ENCODE measurements around the gene EDARADD. TPM values are rescaled to one million over a fixed set of nuclear protein-coding genes. Genes with fewer than 3 reads are reported as not detected.
A peak's percentile ranks its signal among the peaks of the same experiment; 100 is the strongest.

Gene EDARADD
- total and polyA plus RNA-seq, 2 of the 8 experiments (the other 6 are each of a cell fraction or from before 2014, with no cell fraction given) = 3.4 to 6.1 TPM

- H3K4me1 ChIP-seq (replicated peaks in 1 of 4; ENCODE audit: control insufficient read depth in 3 of 4, insufficient read depth in 4 of 4, low read length in 3 of 4) = no peaks in the 10 kb centered on the region
- no peak overlapping the region for H3K18ac ChIP-seq (ENCODE audit: extremely low read depth, low read length)
- no peak overlapping the region for H3K27ac ChIP-seq (ENCODE audit: low read depth, low read length)
- no peaks in the 10 kb centered on the region for H3K79me1 ChIP-seq (ENCODE audit: low read depth, low read length)
- no peak overlapping the region for H3K4me2 ChIP-seq (ENCODE audit: insufficient read depth in 1 of 2, low read depth in 2 of 2, low read length in 2 of 2)
- no peak overlapping the region for H4K5ac ChIP-seq (ENCODE audit: insufficient read length, low read depth, low read length)
- FAIRE-seq (no peak), DNase-seq (ENCODE audit: low read depth in 1 of 2, low spot score in 2 of 2) (peak in 1 of 2 experiments; percentile 7)
- no peak overlapping the region for H2BK120ac ChIP-seq (replicated peaks; ENCODE audit: low read depth, low read length)
- H3K9ac ChIP-seq (replicated peaks in 1 of 4; ENCODE audit: extremely low read depth in 1 of 4, low read depth in 3 of 4, low read length in 3 of 4) = no peak overlapping the region
- no peaks in the 10 kb centered on the region for H3K36me3 ChIP-seq (ENCODE audit: control insufficient read depth in 2 of 4, insufficient read depth in 4 of 4, low read length in 3 of 4)
- no peak overlapping the region for H2BK12ac ChIP-seq (ENCODE audit: low read depth, low read length)
- H3K14ac ChIP-seq (ENCODE audit: insufficient read length) = no peak overlapping the region
- no peak overlapping the region for H3K56ac ChIP-seq (replicated peaks; ENCODE audit: insufficient read length, low read depth, low read length)
- CTCF ChIA-PET (ENCODE audit: partially characterized antibody) = interaction anchor here (1.3 kb wide), 2 partner anchors 11 to 74 kb away, joined by 3 read pairs; no protein-coding TSS in a partner anchor
- H4K20me1 ChIP-seq (replicated peaks in 1 of 2; ENCODE audit: control insufficient read depth in 1 of 2, insufficient read depth in 2 of 2, low read length in 2 of 2) = no peaks in the 10 kb centered on the region
- H4K91ac ChIP-seq (replicated peaks; ENCODE audit: insufficient read length, low read length) = no peak overlapping the region
- no peaks in the 10 kb centered on the region for H3K27me3 ChIP-seq (replicated peaks in 1 of 4; ENCODE audit: control insufficient read depth in 3 of 4, extremely low read depth in 1 of 4, insufficient read depth in 3 of 4, low read length in 3 of 4)
- no peak overlapping the region for H4K8ac ChIP-seq (ENCODE audit: extremely low read depth, insufficient read depth, low read length)
- H3K9me3 ChIP-seq (ENCODE audit: insufficient read depth in 2 of 2, low read depth in 1 of 2, low read length in 1 of 2) = no peaks in the 10 kb centered on the region
- H3K4ac ChIP-seq (replicated peaks; ENCODE audit: insufficient read length, low read depth, low read length) = no peak overlapping the region
- WGBS, 2 experiments (ENCODE audit: extremely low coverage in 1 of 2, insufficient coverage in 1 of 2, insufficient read length in 1 of 2, insufficient replicate concordance in 2 of 2, low coverage in 1 of 2, low lambda C conversion rate in 2 of 2, missing lambda C conversion rate in 1 of 2) = 90% methylated on average over 2 of the region's 2 CpGs; no CpG with 5 or more reads in 1 of the 2 experiments
- POLR2A ChIA-PET (ENCODE audit: partially characterized antibody) = interaction anchor here (0.6 kb wide), 1 partner anchor 494 kb away, joined by 3 read pairs; no protein-coding TSS in a partner anchor
- no peak overlapping the region for H2BK15ac ChIP-seq (ENCODE audit: low read length)
- H2BK5ac ChIP-seq (ENCODE audit: low read depth, low read length) = no peak overlapping the region
- H3K23ac ChIP-seq (ENCODE audit: insufficient read length) = no peak overlapping the region
- no peaks in the 10 kb centered on the region for H3K23me2 ChIP-seq (ENCODE audit: low read depth, low read length)
- no peaks in the 10 kb centered on the region for H3K79me2 ChIP-seq (ENCODE audit: control insufficient read depth in 1 of 2, insufficient read depth in 2 of 2, low read length in 2 of 2)
- H2AK5ac ChIP-seq (ENCODE audit: low read depth, low read length) = no peak overlapping the region
- no peak overlapping the region for H3K4me3 ChIP-seq (ENCODE audit: extremely low read depth in 1 of 4, insufficient read depth in 2 of 4, low read depth in 3 of 4, low read length in 4 of 4)
- H2AFZ ChIP-seq (ENCODE audit: low read length) = no peak overlapping the region
- H2BK20ac ChIP-seq (ENCODE audit: low read length) = no peak overlapping the region
- TF ChIP-seq SRF (IDR thresholded peaks at IDR 0.05; ENCODE audit: low read depth, low read length) (no peak), CREB1 (IDR thresholded peaks at IDR 0.05) (no peak), SIRT6 (IDR thresholded peaks at IDR 0.05; ENCODE audit: low read length) (no peak), TCF12 (IDR thresholded peaks at IDR 0.05; ENCODE audit: low read depth, low read length) (no peak), TAF1 (IDR thresholded peaks at IDR 0.05; ENCODE audit: low read depth, low read length) (no peak), SAP30 (IDR thresholded peaks at IDR 0.05; ENCODE audit: insufficient read depth, insufficient replicate concordance, low read length) (no peak), ASH2L (IDR thresholded peaks at IDR 0.05; ENCODE audit: low read length) (no peak), JUND (IDR thresholded peaks at IDR 0.05; ENCODE audit: low read length) (no peak), TAF7 (optimal IDR thresholded peaks at IDR 0.05; ENCODE audit: borderline replicate concordance, low read depth, low read length) (no peak), CTCF (IDR thresholded peaks at IDR 0.05; ENCODE audit: control extremely low read depth in 1 of 3, insufficient read depth in 1 of 3, low read depth in 1 of 3, low read length in 3 of 3) (no peak)
- TF ChIP-seq, protein P1, sequence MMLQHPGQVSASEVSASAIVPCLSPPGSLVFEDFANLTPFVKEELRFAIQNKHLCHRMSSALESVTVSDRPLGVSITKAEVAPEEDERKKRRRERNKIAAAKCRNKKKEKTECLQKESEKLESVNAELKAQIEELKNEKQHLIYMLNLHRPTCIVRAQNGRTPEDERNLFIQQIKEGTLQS (IDR thresholded peaks at IDR 0.05; ENCODE audit: insufficient read depth, low read depth, low read length) = no peak
Observed at GRCh38 chr1:236377832-236378535, 16.1 kb upstream of the EDARADD start.
